H1 (cell line): ENCODE measurements around the gene NAXE.

Experiments
- MAFK ChIP-seq: IDR thresholded peaks from 2 replicates; pipeline ENCODE4 v1.6.1; 2012; ENCODE audit warnings: low read depth, mild to moderate bottlenecking, improper control_type of control experiment, low read length
- POLR2A ChIP-seq, 2 experiments: IDR thresholded peaks; 1 replicate in 1 of 2; 2 replicates in 1 of 2; pipeline ENCODE4 v1.6.1; 2011; ENCODE audit warnings: low read depth in 2 of 2, low read length in 2 of 2, mild to moderate bottlenecking in 2 of 2; ENCODE audit errors: control extremely low read depth in 1 of 2
- RAD21 ChIP-seq, 2 experiments: IDR thresholded peaks in 1 of 2; conservative IDR thresholded peaks in 1 of 2; 2 replicates each; pipeline ENCODE4 v1.6.1; 2011; ENCODE audit warnings: low read depth in 2 of 2, low read length in 2 of 2, improper control_type of control experiment in 1 of 2, inconsistent platforms in 1 of 2, mild to moderate bottlenecking in 1 of 2, moderate library complexity in 1 of 2
- SIN3A ChIP-seq, 2 experiments: IDR thresholded peaks in 1 of 2; conservative IDR thresholded peaks in 1 of 2; 2 replicates each; pipeline ENCODE4 v1.6.1; 2011 to 2012; ENCODE audit warnings: low read length in 2 of 2, improper control_type of control experiment in 1 of 2, low read depth in 1 of 2, mild to moderate bottlenecking in 1 of 2
- TAF1 ChIP-seq: IDR thresholded peaks from 2 replicates; pipeline ENCODE4 v1.6.1; 2011; ENCODE audit warnings: mild to moderate bottlenecking, low read depth, low read length
- YY1 ChIP-seq: IDR thresholded peaks from 2 replicates; pipeline ENCODE4 v1.6.1; 2011; ENCODE audit warnings: low read depth, mild to moderate bottlenecking, low read length
- TF ChIP-seq, protein P1 (sequence below), 3 experiments: IDR thresholded peaks; 1 replicate in 2 of 3; 2 replicates in 1 of 3; pipeline versions ENCODE4 v1.5.1 to v1.6.1; 2011; ENCODE audit warnings: low read length in 3 of 3, mild to moderate bottlenecking in 3 of 3, inconsistent platforms in 2 of 3, low read depth in 1 of 3, moderate library complexity in 1 of 3; ENCODE audit not compliant: insufficient read depth in 1 of 3; ENCODE audit errors: control extremely low read depth in 1 of 3

DNA sequence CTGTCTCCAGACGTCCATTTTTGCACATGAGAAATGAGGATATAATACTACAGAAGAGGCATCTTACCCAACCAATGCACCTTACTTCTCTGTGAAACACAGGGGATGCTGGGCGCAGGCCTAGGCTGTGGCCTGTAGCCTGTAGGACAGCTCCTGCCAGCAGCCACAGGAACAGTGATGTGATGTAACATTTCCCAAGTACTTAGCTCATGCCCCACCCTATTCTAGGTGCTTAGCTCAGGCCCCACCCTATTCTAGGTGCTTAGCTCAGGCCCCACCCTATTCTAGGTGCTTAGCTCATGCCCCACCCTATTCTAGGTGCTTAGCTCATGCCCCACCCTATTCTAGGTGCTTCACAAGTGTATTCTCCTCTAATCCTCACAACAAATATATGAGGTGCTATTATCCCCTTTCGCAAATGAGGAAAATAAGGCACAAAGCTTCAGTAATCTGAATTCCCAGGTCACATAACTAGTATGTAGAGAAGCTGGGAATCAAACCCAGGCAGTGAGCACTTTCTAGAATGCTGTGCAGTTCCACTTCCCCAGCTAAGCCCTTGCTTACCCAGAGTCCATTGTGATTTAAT is 4.6 kb upstream of the NAXE start:
- TF ChIP-seq, protein P1, sequence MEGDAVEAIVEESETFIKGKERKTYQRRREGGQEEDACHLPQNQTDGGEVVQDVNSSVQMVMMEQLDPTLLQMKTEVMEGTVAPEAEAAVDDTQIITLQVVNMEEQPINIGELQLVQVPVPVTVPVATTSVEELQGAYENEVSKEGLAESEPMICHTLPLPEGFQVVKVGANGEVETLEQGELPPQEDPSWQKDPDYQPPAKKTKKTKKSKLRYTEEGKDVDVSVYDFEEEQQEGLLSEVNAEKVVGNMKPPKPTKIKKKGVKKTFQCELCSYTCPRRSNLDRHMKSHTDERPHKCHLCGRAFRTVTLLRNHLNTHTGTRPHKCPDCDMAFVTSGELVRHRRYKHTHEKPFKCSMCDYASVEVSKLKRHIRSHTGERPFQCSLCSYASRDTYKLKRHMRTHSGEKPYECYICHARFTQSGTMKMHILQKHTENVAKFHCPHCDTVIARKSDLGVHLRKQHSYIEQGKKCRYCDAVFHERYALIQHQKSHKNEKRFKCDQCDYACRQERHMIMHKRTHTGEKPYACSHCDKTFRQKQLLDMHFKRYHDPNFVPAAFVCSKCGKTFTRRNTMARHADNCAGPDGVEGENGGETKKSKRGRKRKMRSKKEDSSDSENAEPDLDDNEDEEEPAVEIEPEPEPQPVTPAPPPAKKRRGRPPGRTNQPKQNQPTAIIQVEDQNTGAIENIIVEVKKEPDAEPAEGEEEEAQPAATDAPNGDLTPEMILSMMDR (IDR thresholded peaks at IDR 0.05; ENCODE audit: control extremely low read depth in 1 of 3, insufficient read depth in 1 of 3, low read depth in 1 of 3, low read length in 3 of 3): no peak
- TF ChIP-seq SIN3A (conservative IDR thresholded peaks at IDR 0.05 in 1 of 2, IDR thresholded peaks at IDR 0.05 in 1 of 2; ENCODE audit: low read depth in 1 of 2, low read length in 2 of 2) (no peak), MAFK (no peak), TAF1 (no peak), RAD21 (IDR thresholded peaks at IDR 0.05 in 1 of 2, conservative IDR thresholded peaks at IDR 0.05 in 1 of 2; ENCODE audit: low read depth in 2 of 2, low read length in 2 of 2) (no peak), POLR2A (IDR thresholded peaks at IDR 0.05; ENCODE audit: control extremely low read depth in 1 of 2, low read depth in 2 of 2, low read length in 2 of 2) (no peak), YY1 (no peak)
